H1 (cell line): ENCODE data around the gene RRAS2. TPM values are rescaled to one million over a fixed set of nuclear protein-coding genes. Genes with fewer than 3 reads are reported as not detected.
A peak's percentile ranks its signal among the peaks of the same experiment; 100 is the strongest.

Source experiments
- CTCF ChIA-PET: fragments of 300-600 bp; sonication (Branson Sonifier 250); formaldehyde crosslinking; loops from one replicate; lab custom pipeline; 2021; ENCODE audit not compliant: partially characterized antibody; lab: Charles Lee
- POLR2A ChIA-PET: fragments of 300-600 bp; sonication (Branson Sonifier 250); formaldehyde crosslinking; loops from one replicate; lab custom pipeline; 2021; ENCODE audit warnings: inconsistent platforms; ENCODE audit not compliant: partially characterized antibody; lab: Charles Lee
- DNase-seq, 2 experiments: peaks; one replicate each; pipeline versions ENCODE4 v3.0.0 to v3.0.0-alpha.2; 2010 to 2022; ENCODE audit warnings: low spot score in 2 of 2, low read depth in 1 of 2, mixed read lengths in 1 of 2
- FAIRE-seq: peaks from 2 replicates; lab custom pipeline; 2011; peaks lifted over from hg19 to GRCh38; lab: Jason Lieb, UNC
- H2AFZ ChIP-seq: 2 replicates; pipeline ENCODE4 v1.8.1; 2012; ENCODE audit warnings: low read length, inconsistent platforms
- H2AK5ac ChIP-seq: 2 replicates; pipeline ENCODE4 v1.6.1; 2013; ENCODE audit warnings: low read depth, low read length
- H2BK120ac ChIP-seq: replicated peaks from 2 replicates; pipeline ENCODE3; 2013; ENCODE audit warnings: low read depth, low read length, inconsistent platforms
- H2BK12ac ChIP-seq: 2 replicates; pipeline ENCODE4 v1.6.1; 2013; ENCODE audit warnings: low read depth, low read length
- H2BK15ac ChIP-seq: 2 replicates; pipeline ENCODE4 v1.6.1; 2013; ENCODE audit warnings: low read length
- H2BK20ac ChIP-seq: 2 replicates; pipeline ENCODE4 v1.6.1; 2013; ENCODE audit warnings: low read length
- H2BK5ac ChIP-seq: 2 replicates; pipeline ENCODE4 v1.6.1; 2013; ENCODE audit warnings: low read depth, low read length
- H3K14ac ChIP-seq: 2 replicates; pipeline ENCODE4 v1.6.1; 2013; ENCODE audit warnings: inconsistent platforms; ENCODE audit not compliant: insufficient read length
- H3K18ac ChIP-seq: 2 replicates; pipeline ENCODE4 v1.6.1; 2013; ENCODE audit warnings: low read length; ENCODE audit errors: extremely low read depth
- H3K23ac ChIP-seq: 2 replicates; pipeline ENCODE4 v1.6.1; 2013; ENCODE audit warnings: inconsistent platforms; ENCODE audit not compliant: insufficient read length
- H3K23me2 ChIP-seq: 2 replicates; pipeline ENCODE4 v1.6.1; 2013; ENCODE audit warnings: low read depth, low read length
- H3K27ac ChIP-seq: 2 replicates; pipeline ENCODE4 v1.6.1; 2011; ENCODE audit warnings: low read depth, low read length, inconsistent platforms
- H3K27me3 ChIP-seq, 4 experiments: replicated peaks in 1 of 4; 1 replicate in 1 of 4; 2 replicates in 3 of 4; pipeline versions ENCODE4 v1.6.1 to v1.8.1; 2011 to 2013; ENCODE audit warnings: low read length in 3 of 4, mild to moderate bottlenecking in 3 of 4, inconsistent platforms in 2 of 4, mixed read lengths in 2 of 4, moderate library complexity in 1 of 4; ENCODE audit not compliant: control insufficient read depth in 3 of 4, insufficient read depth in 3 of 4; ENCODE audit errors: extremely low read depth in 1 of 4
- H3K36me3 ChIP-seq, 4 experiments: 2 replicates each; pipeline versions ENCODE4 v1.6.1 to v1.8.1; 2011 to 2013; ENCODE audit warnings: mild to moderate bottlenecking in 4 of 4, low read length in 3 of 4, moderate library complexity in 2 of 4, control low read depth in 1 of 4, inconsistent platforms in 1 of 4; ENCODE audit not compliant: insufficient read depth in 4 of 4, control insufficient read depth in 2 of 4
- H3K4ac ChIP-seq: replicated peaks from 2 replicates; pipeline ENCODE3; 2013; ENCODE audit warnings: low read length, low read depth, mixed read lengths, inconsistent platforms; ENCODE audit not compliant: insufficient read length
- H3K4me1 ChIP-seq, 4 experiments: replicated peaks in 1 of 4; 1 replicate in 1 of 4; 2 replicates in 3 of 4; pipeline versions ENCODE4 v1.6.1 to v1.8.1; 2011 to 2013; ENCODE audit warnings: low read length in 3 of 4, inconsistent platforms in 2 of 4, mixed read lengths in 1 of 4; ENCODE audit not compliant: insufficient read depth in 4 of 4, control insufficient read depth in 3 of 4
- H3K4me2 ChIP-seq, 2 experiments: 2 replicates each; pipeline versions ENCODE4 v1.6.1 to v1.8.1; 2011 to 2013; ENCODE audit warnings: low read depth in 2 of 2, low read length in 2 of 2, control low read depth in 1 of 2, inconsistent platforms in 1 of 2, mild to moderate bottlenecking in 1 of 2; ENCODE audit not compliant: insufficient read depth in 1 of 2
- H3K4me3 ChIP-seq, 4 experiments: fragments of 200-600, 300-600 bp in 1 of 4; sonication (generic), shearing (Covaris generic), sonication (Bioruptor Twin) in 1 of 4; 2 replicates each; pipeline versions ENCODE4 v1.5.1 to v1.8.1; 2011 to 2016; ENCODE audit warnings: low read length in 4 of 4, low read depth in 3 of 4, control low read depth in 2 of 4, inconsistent platforms in 2 of 4, mild to moderate bottlenecking in 2 of 4, mixed read lengths in 1 of 4, moderate library complexity in 1 of 4; ENCODE audit not compliant: insufficient read depth in 2 of 4; ENCODE audit errors: extremely low read depth in 1 of 4
- H3K56ac ChIP-seq: replicated peaks from 2 replicates; pipeline ENCODE3; 2013; ENCODE audit warnings: low read depth, mild to moderate bottlenecking, mixed read lengths, low read length, inconsistent platforms; ENCODE audit not compliant: insufficient read length
- H3K79me1 ChIP-seq: 2 replicates; pipeline ENCODE4 v1.6.1; 2013; ENCODE audit warnings: low read depth, low read length, control low read depth
- H3K79me2 ChIP-seq, 2 experiments: 2 replicates each; pipeline versions ENCODE4 v1.6.1 to v1.8.1; 2012 to 2013; ENCODE audit warnings: low read length in 2 of 2, mild to moderate bottlenecking in 2 of 2, inconsistent platforms in 1 of 2; ENCODE audit not compliant: insufficient read depth in 2 of 2, control insufficient read depth in 1 of 2
- H3K9ac ChIP-seq, 4 experiments: replicated peaks in 1 of 4; 1 replicate in 1 of 4; 2 replicates in 3 of 4; pipeline versions ENCODE4 v1.6.1 to v1.8.1; 2011 to 2013; ENCODE audit warnings: low read depth in 3 of 4, low read length in 3 of 4, control low read depth in 2 of 4, mild to moderate bottlenecking in 2 of 4, moderate library complexity in 2 of 4, inconsistent platforms in 1 of 4; ENCODE audit errors: extremely low read depth in 1 of 4
- H3K9me3 ChIP-seq, 2 experiments: 2 replicates each; pipeline versions ENCODE4 v1.6.1 to v1.8.1; 2012 to 2013; ENCODE audit warnings: mild to moderate bottlenecking in 2 of 2, moderate library complexity in 2 of 2, control low read depth in 1 of 2, inconsistent platforms in 1 of 2, low read depth in 1 of 2, low read length in 1 of 2, mixed read lengths in 1 of 2; ENCODE audit not compliant: insufficient read depth in 2 of 2
- H4K20me1 ChIP-seq, 2 experiments: replicated peaks in 1 of 2; 2 replicates each; pipeline versions ENCODE3 to v1.8.1; 2011 to 2013; ENCODE audit warnings: inconsistent platforms in 2 of 2, low read length in 2 of 2, mild to moderate bottlenecking in 1 of 2; ENCODE audit not compliant: insufficient read depth in 2 of 2, control insufficient read depth in 1 of 2
- H4K5ac ChIP-seq: 2 replicates; pipeline ENCODE4 v1.6.1; 2013; ENCODE audit warnings: low read length, low read depth, mixed read lengths, inconsistent platforms; ENCODE audit not compliant: insufficient read length
- H4K8ac ChIP-seq: 2 replicates; pipeline ENCODE4 v1.8.0; 2013; ENCODE audit warnings: mild to moderate bottlenecking, moderate library complexity, low read length, inconsistent platforms; ENCODE audit not compliant: insufficient read depth; ENCODE audit errors: extremely low read depth
- H4K91ac ChIP-seq: replicated peaks from 2 replicates; pipeline ENCODE3; 2013; ENCODE audit warnings: low read length, mixed read lengths, inconsistent platforms; ENCODE audit not compliant: insufficient read length
- KDM4A ChIP-seq: IDR thresholded peaks from one replicate; pipeline ENCODE4 v1.7.1; 2012; ENCODE audit warnings: low read depth, mild to moderate bottlenecking, moderate library complexity, low read length, inconsistent platforms; ENCODE audit not compliant: severe bottlenecking
- NANOG ChIP-seq: IDR thresholded peaks from 2 replicates; pipeline ENCODE4 v1.6.1; 2011; ENCODE audit warnings: low read length, low read depth, mild to moderate bottlenecking, inconsistent platforms; ENCODE audit not compliant: insufficient read depth, poor library complexity, severe bottlenecking
- PHF8 ChIP-seq: fragments of 200-600 bp; sonication (generic); conservative IDR thresholded peaks from 2 replicates; pipeline ENCODE4 v1.7.1; 2012; ENCODE audit warnings: low read depth, mild to moderate bottlenecking, inconsistent platforms, low read length, moderate library complexity
- SIRT6 ChIP-seq: IDR thresholded peaks from one replicate; pipeline ENCODE4 v1.7.1; 2012; ENCODE audit warnings: low read length, inconsistent platforms
- TAF1 ChIP-seq: IDR thresholded peaks from 2 replicates; pipeline ENCODE4 v1.6.1; 2011; ENCODE audit warnings: mild to moderate bottlenecking, low read depth, low read length
- YY1 ChIP-seq: IDR thresholded peaks from 2 replicates; pipeline ENCODE4 v1.6.1; 2011; ENCODE audit warnings: low read depth, mild to moderate bottlenecking, low read length
- WGBS, 2 experiments: shearing (Covaris generic) in 1 of 2; methylation state at CpG; one replicate each; pipeline versions ENCODE4 v1.1.6 to v1.1.7; 2013 to 2015; ENCODE audit warnings: low lambda C conversion rate in 2 of 2, mixed read lengths in 2 of 2, inconsistent platforms in 1 of 2, low coverage in 1 of 2, missing lambda C conversion rate in 1 of 2; ENCODE audit not compliant: insufficient replicate concordance in 2 of 2, insufficient coverage in 1 of 2, insufficient read length in 1 of 2; ENCODE audit errors: extremely low coverage in 1 of 2, missing lambda C conversion rate in 1 of 2; 5-methylcytosine and 5-hydroxymethylcytosine counted together
- polyA plus RNA-seq, 7 experiments: library from polyadenylated mRNA; depleted of rRNA in 3 of 7; stranded (reverse) in 5 of 7; unstranded in 2 of 7; fragments of >200 nt in 5 of 7; fragments of 200-250 nt in 2 of 7; gene quantifications; 1 replicate in 5 of 7; 2 replicates in 1 of 7; 4 replicates in 1 of 7; pipeline versions ENCODE4 v1.2.1 to v1.2.3, GENCODE V29; 2011 to 2013; ENCODE audit warnings: missing spikeins in 2 of 7, mixed read lengths in 2 of 7
- total RNA-seq: library from RNA; stranded (reverse); fragmentation: NEBNext Ultra II Directional; extraction: Animal tissue kit (Norgen Biotek cat#: 25700); gene quantifications from 2 replicates; pipeline ENCODE4 v1.2.1, GENCODE V29; 2021
- TF ChIP-seq, protein P1 (sequence below), 3 experiments: IDR thresholded peaks; 1 replicate in 2 of 3; 2 replicates in 1 of 3; pipeline versions ENCODE4 v1.5.1 to v1.6.1; 2011; ENCODE audit warnings: low read length in 3 of 3, mild to moderate bottlenecking in 3 of 3, inconsistent platforms in 2 of 3, low read depth in 1 of 3, moderate library complexity in 1 of 3; ENCODE audit not compliant: insufficient read depth in 1 of 3; ENCODE audit errors: control extremely low read depth in 1 of 3
- TF ChIP-seq, protein P2 (sequence below): IDR thresholded peaks from 2 replicates; pipeline ENCODE4 v1.6.1; 2011; ENCODE audit warnings: low read depth, mild to moderate bottlenecking, low read length; ENCODE audit not compliant: insufficient read depth

The RRAS2 gene
- total and polyA plus RNA-seq, 2 of the 8 experiments (the other 6 are each of a cell fraction or from before 2014, with no cell fraction given), result 72.3 to 234 TPM

DNA sequence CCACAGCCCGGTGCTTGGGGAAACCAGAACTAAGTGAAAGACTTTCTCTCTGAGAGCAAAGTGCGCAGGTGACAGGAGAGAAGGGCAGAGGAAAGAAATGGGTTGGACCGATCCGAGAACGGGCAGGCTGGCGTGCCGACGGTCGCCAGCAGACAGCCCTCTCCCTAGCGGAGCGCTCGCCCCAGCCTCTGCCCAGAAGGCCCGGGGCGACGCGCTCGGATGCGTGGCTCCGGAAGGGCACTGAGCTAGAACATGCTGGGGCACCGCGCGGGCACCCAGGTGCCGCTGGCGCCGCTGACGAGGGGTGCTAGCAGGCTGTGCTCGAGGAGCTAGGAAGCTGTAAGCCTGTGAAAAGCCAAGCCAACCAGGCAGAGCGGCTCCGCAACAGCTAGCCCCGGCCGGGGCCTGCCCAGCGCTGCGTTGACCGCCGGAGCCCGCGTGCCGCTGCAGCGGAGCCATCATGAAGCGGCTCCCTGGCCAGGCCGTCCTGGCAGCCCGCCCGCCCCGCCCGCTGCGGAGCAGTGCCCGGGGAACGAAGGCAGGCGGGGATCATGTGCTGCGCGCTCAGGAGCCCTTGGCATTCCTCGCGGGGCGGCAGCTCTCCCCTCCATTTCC, 22.1 kb upstream of the RRAS2 start:
- H2BK12ac ChIP-seq, result peak overlapping the region; percentile 51; the same call in 1 of the 2 replicates
- peak overlapping the region; percentile 58 for H4K91ac ChIP-seq
- H3K9me3 ChIP-seq, result no peaks in the 10 kb centered on the region
- no peak overlapping the region for H3K23ac ChIP-seq
- no peaks in the 10 kb centered on the region for H3K79me2 ChIP-seq
- H4K5ac ChIP-seq, result no peak overlapping the region
- peak overlapping the region; percentile 45; the same call in 1 of the 2 replicates for H2BK5ac ChIP-seq
- POLR2A ChIA-PET, result interaction anchor here (0.8 to 1.6 kb wide), 6 partner anchors 10 to 80 kb away, joined by 3 to 7 read pairs (median 3); no protein-coding TSS in a partner anchor
- H2AFZ ChIP-seq, result peak overlapping the region; percentile 77
- CTCF ChIA-PET, result interaction anchor here (1.0 to 2.8 kb wide), 7 partner anchors 10 to 84 kb away, joined by 3 to 12 read pairs (median 5); no protein-coding TSS in a partner anchor
- FAIRE-seq (no peak), DNase-seq (peak in 1 of 2 experiments; percentile 81)
- no peak overlapping the region for H3K4ac ChIP-seq
- WGBS, 2 experiments, result 1% methylated on average over 34 of the region's 54 CpGs; no CpG with 5 or more reads in 1 of the 2 experiments
- H3K4me1 ChIP-seq, result peaks cover 0 to 3% (median 0%) of the 10 kb centered on the region in 4 experiments; a peak in 1 of 7 replicates
- peak overlapping the region; percentile 35 to 63 (median 56) for H3K4me3 ChIP-seq
- no peaks in the 10 kb centered on the region for H3K79me1 ChIP-seq
- no peaks in the 10 kb centered on the region for H3K36me3 ChIP-seq
- peaks cover 0 to 16% (median 3%) of the 10 kb centered on the region in 4 experiments; a peak in 5 of 7 replicates for H3K27me3 ChIP-seq
- H4K20me1 ChIP-seq, result no peaks in the 10 kb centered on the region
- H2BK15ac ChIP-seq, result peak overlapping the region; percentile 73; the same call in 1 of the 2 replicates
- H4K8ac ChIP-seq, result peak overlapping the region; percentile 58; the same call in 1 of the 2 replicates
- H3K9ac ChIP-seq, result peak overlapping the region in 2 of 4 experiments; percentile 30 to 55; a peak in 3 of 7 replicates
- peaks cover 4% of the 10 kb centered on the region; the same call in 1 of the 2 replicates for H3K23me2 ChIP-seq
- no peak overlapping the region for H2BK20ac ChIP-seq
- peak overlapping the region; percentile 56 to 84 for H3K4me2 ChIP-seq
- H3K18ac ChIP-seq, result peak overlapping the region; percentile 64
- no peak overlapping the region for H2AK5ac ChIP-seq
- H3K14ac ChIP-seq, result no peak overlapping the region
- H2BK120ac ChIP-seq, result no peak overlapping the region
- H3K27ac ChIP-seq, result no peak overlapping the region
- peak overlapping the region; percentile 33 for H3K56ac ChIP-seq
- TF ChIP-seq NANOG (no peak), YY1 (0 out of 2 replicates have a peak, but pooled peaks have one; percentile 9), SIRT6 (no peak), TAF1 (0 out of 2 replicates have a peak, but pooled peaks have one; percentile 39), KDM4A (peak; percentile 97), PHF8 (0 out of 2 replicates have a peak, but pooled peaks have one; percentile 37)
- TF ChIP-seq, protein P1, sequence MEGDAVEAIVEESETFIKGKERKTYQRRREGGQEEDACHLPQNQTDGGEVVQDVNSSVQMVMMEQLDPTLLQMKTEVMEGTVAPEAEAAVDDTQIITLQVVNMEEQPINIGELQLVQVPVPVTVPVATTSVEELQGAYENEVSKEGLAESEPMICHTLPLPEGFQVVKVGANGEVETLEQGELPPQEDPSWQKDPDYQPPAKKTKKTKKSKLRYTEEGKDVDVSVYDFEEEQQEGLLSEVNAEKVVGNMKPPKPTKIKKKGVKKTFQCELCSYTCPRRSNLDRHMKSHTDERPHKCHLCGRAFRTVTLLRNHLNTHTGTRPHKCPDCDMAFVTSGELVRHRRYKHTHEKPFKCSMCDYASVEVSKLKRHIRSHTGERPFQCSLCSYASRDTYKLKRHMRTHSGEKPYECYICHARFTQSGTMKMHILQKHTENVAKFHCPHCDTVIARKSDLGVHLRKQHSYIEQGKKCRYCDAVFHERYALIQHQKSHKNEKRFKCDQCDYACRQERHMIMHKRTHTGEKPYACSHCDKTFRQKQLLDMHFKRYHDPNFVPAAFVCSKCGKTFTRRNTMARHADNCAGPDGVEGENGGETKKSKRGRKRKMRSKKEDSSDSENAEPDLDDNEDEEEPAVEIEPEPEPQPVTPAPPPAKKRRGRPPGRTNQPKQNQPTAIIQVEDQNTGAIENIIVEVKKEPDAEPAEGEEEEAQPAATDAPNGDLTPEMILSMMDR (IDR thresholded peaks at IDR 0.05; ENCODE audit: control extremely low read depth in 1 of 3, insufficient read depth in 1 of 3, low read depth in 1 of 3, low read length in 3 of 3), result no peak
- TF ChIP-seq, protein P2, sequence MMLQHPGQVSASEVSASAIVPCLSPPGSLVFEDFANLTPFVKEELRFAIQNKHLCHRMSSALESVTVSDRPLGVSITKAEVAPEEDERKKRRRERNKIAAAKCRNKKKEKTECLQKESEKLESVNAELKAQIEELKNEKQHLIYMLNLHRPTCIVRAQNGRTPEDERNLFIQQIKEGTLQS, result no peak
